HEK293 (cell line): Measurements from ENCODE around the gene RNASEH2A.

Experiments
- CTCF ChIA-PET: fragments of 350-600 bp; formaldehyde crosslinking; extraction: SDS; loops from one replicate; lab custom pipeline; 2021; ENCODE audit warnings: antibody characterized with exemption; lab: Yijun Ruan, JAX
- POLR2A ChIA-PET: fragments of 300-600 bp; formaldehyde crosslinking; extraction: SDS; loops from one replicate; lab custom pipeline; 2020; ENCODE audit warnings: antibody characterized with exemption, inconsistent platforms; lab: Yijun Ruan, JAX
- H3K27ac ChIP-seq: fragments of 200-500 bp; sonication (Bioruptor generic); 2 replicates; pipeline ENCODE4 v1.5.1; 2014; ENCODE audit warnings: low read depth, low read length, control low read depth, inconsistent platforms; ENCODE audit errors: extremely low read depth
- H3K36me3 ChIP-seq, 2 experiments: fragments of 200-500 bp in 1 of 2; sonication (Bioruptor generic) in 1 of 2; 1 replicate in 1 of 2; 2 replicates in 1 of 2; pipeline ENCODE4 v1.5.1; 2014 to 2017; ENCODE audit warnings: inconsistent platforms in 2 of 2, low read length in 2 of 2; ENCODE audit not compliant: control insufficient read depth in 2 of 2, insufficient read depth in 1 of 2
- H3K4me1 ChIP-seq: fragments of 200-500 bp; sonication (Bioruptor generic); 2 replicates; pipeline ENCODE4 v1.5.1; 2014; ENCODE audit warnings: mild to moderate bottlenecking, low read length, inconsistent platforms; ENCODE audit not compliant: control insufficient read depth, insufficient read depth
- H3K4me3 ChIP-seq: 2 replicates; pipeline ENCODE4 v1.5.1; 2011; ENCODE audit warnings: low read depth, mild to moderate bottlenecking, control low read depth, low read length, moderate library complexity
- H3K9me3 ChIP-seq: fragments of 200-500 bp; sonication (Bioruptor generic); 2 replicates; pipeline ENCODE4 v1.5.1; 2014; ENCODE audit warnings: low read depth, low read length, inconsistent platforms; ENCODE audit not compliant: control insufficient read depth, insufficient read depth
- BCL11A ChIP-seq: fragments of 450-650 bp; formaldehyde crosslinking; IDR thresholded peaks from 2 replicates; pipeline ENCODE4 v1.5.1; 2016; ENCODE audit warnings: low read depth, missing biosample characterization, missing genetic modification characterization
- PRDM4 ChIP-seq: fragments of 450-650 bp; formaldehyde crosslinking; IDR thresholded peaks from 2 replicates; pipeline ENCODE4 v1.5.1; 2017; ENCODE audit warnings: missing biosample characterization, missing genetic modification characterization
- TRIM28 ChIP-seq: IDR thresholded peaks from 2 replicates; pipeline ENCODE4 v1.6.1; 2011; ENCODE audit warnings: low read length, control low read depth, borderline replicate concordance
- ZBTB10 ChIP-seq: fragments of 450-650 bp; formaldehyde crosslinking; IDR thresholded peaks from 2 replicates; pipeline ENCODE4 v1.5.1; 2016; ENCODE audit warnings: missing biosample characterization, missing genetic modification characterization
- ZFP3 ChIP-seq: fragments of 450-650 bp; formaldehyde crosslinking; IDR thresholded peaks from 2 replicates; pipeline ENCODE4 v1.5.1; 2016; ENCODE audit warnings: low read depth, missing biosample characterization, missing genetic modification characterization
- ZFP41 ChIP-seq: fragments of 450-650 bp; formaldehyde crosslinking; IDR thresholded peaks from 2 replicates; pipeline ENCODE4 v1.5.1; 2016; ENCODE audit warnings: missing biosample characterization, missing genetic modification characterization, borderline replicate concordance
- ZIC2 ChIP-seq: fragments of 450-650 bp; formaldehyde crosslinking; IDR thresholded peaks from 2 replicates; pipeline ENCODE4 v1.5.1; 2016; ENCODE audit warnings: missing biosample characterization, missing genetic modification characterization
- ZNF239 ChIP-seq: fragments of 450-650 bp; formaldehyde crosslinking; IDR thresholded peaks from 2 replicates; pipeline ENCODE4 v1.5.1; 2016; ENCODE audit warnings: missing biosample characterization, missing genetic modification characterization
- ZNF266 ChIP-seq: fragments of 450-650 bp; formaldehyde crosslinking; IDR thresholded peaks from 2 replicates; pipeline ENCODE4 v1.5.1; 2016; ENCODE audit warnings: missing biosample characterization, missing genetic modification characterization, low read depth
- ZNF394 ChIP-seq: fragments of 450-650 bp; formaldehyde crosslinking; IDR thresholded peaks from 2 replicates; pipeline ENCODE4 v1.5.1; 2016; ENCODE audit warnings: missing biosample characterization, missing genetic modification characterization, mild to moderate bottlenecking, moderate library complexity, borderline replicate concordance
- ZNF426 ChIP-seq: fragments of 450-650 bp; formaldehyde crosslinking; IDR thresholded peaks from 2 replicates; pipeline ENCODE4 v1.5.1; 2017; ENCODE audit warnings: missing biosample characterization, missing genetic modification characterization, mild to moderate bottlenecking, inconsistent platforms, moderate library complexity
- ZNF433 ChIP-seq: fragments of 450-650 bp; formaldehyde crosslinking; IDR thresholded peaks from 2 replicates; pipeline ENCODE4 v1.5.1; 2016; ENCODE audit warnings: missing biosample characterization, missing genetic modification characterization, low read depth
- ZNF449 ChIP-seq: fragments of 450-650 bp; formaldehyde crosslinking; IDR thresholded peaks from 2 replicates; pipeline ENCODE4 v1.5.1; 2017; ENCODE audit warnings: missing biosample characterization, mild to moderate bottlenecking, missing genetic modification characterization, moderate library complexity
- ZNF513 ChIP-seq: fragments of 450-650 bp; IDR thresholded peaks from 2 replicates; pipeline ENCODE4 v1.5.1; 2018; ENCODE audit warnings: missing biosample characterization, missing genetic modification characterization
- ZNF621 ChIP-seq: fragments of 450-650 bp; formaldehyde crosslinking; IDR thresholded peaks from 2 replicates; pipeline ENCODE4 v1.5.1; 2017; ENCODE audit warnings: missing biosample characterization, missing genetic modification characterization
- ZNF639 ChIP-seq: fragments of 450-650 bp; formaldehyde crosslinking; IDR thresholded peaks from 2 replicates; pipeline ENCODE4 v1.5.1; 2016; ENCODE audit warnings: missing biosample characterization, missing genetic modification characterization
- ZNF645 ChIP-seq: fragments of 450-650 bp; formaldehyde crosslinking; IDR thresholded peaks from 2 replicates; pipeline ENCODE4; 2016; ENCODE audit warnings: missing biosample characterization, missing genetic modification characterization
- ZNF692 ChIP-seq: fragments of 450-650 bp; formaldehyde crosslinking; IDR thresholded peaks from 2 replicates; pipeline ENCODE4 v1.5.1; 2016; ENCODE audit warnings: missing biosample characterization, missing genetic modification characterization
- ZNF76 ChIP-seq: fragments of 450-650 bp; formaldehyde crosslinking; IDR thresholded peaks from 2 replicates; pipeline ENCODE4; 2016; ENCODE audit warnings: low read depth, missing biosample characterization, missing genetic modification characterization, borderline replicate concordance
- ZSCAN23 ChIP-seq: fragments of 450-650 bp; formaldehyde crosslinking; IDR thresholded peaks from 2 replicates; pipeline ENCODE4 v1.5.1; 2016; ENCODE audit warnings: missing biosample characterization, missing genetic modification characterization
- ZSCAN4 ChIP-seq: fragments of 450-650 bp; formaldehyde crosslinking; IDR thresholded peaks from 2 replicates; pipeline ENCODE4 v1.5.1; 2017; ENCODE audit warnings: missing biosample characterization, missing genetic modification characterization

Gene RNASEH2A

GRCh38 chr19:12789904-12790619 is 16.3 kb upstream of the RNASEH2A start:
- H3K4me1 ChIP-seq = peaks cover 21% of the 10 kb centered on the region
- POLR2A ChIA-PET = interaction anchor here (1.2 to 3.6 kb wide), 4 partner anchors 11 to 30 kb away, joined by 4 to 28 read pairs (median 18); partner anchors contain the start of genes PRDX2 and THSD8
- CTCF ChIA-PET = interaction anchor here (1.5 to 11.8 kb wide), 5 partner anchors 13 to 30 kb away, joined by 6 to 234 read pairs (median 16); partner anchors contain the start of gene HOOK2
- peak overlapping the region; percentile 30 for H3K4me3 ChIP-seq
- H3K36me3 ChIP-seq = no peaks in the 10 kb centered on the region; a peak in 1 of 3 replicates
- no peak overlapping the region; the same call in 1 of the 2 replicates for H3K27ac ChIP-seq
- H3K9me3 ChIP-seq = no peaks in the 10 kb centered on the region
- TF ChIP-seq ZNF426 = no peak
- TF ChIP-seq PRDM4 = no peak
- peak; percentile 90 for TF ChIP-seq ZBTB10 (tag by site-specific recombination)
- TF ChIP-seq ZNF449 (tag by site-specific recombination) = peak; percentile 95
- no peak; the same call in 1 of the 2 replicates for TF ChIP-seq ZFP3 (tag by site-specific recombination)
- no peak for TF ChIP-seq ZNF433
- TF ChIP-seq ZNF513 (tag by site-specific recombination) = no peak
- TF ChIP-seq ZFP41 = no peak
- peak; percentile 62; the same call in 1 of the 2 replicates for TF ChIP-seq ZNF639 (tag by site-specific recombination)
- TF ChIP-seq ZNF239 (tag by site-specific recombination) = no peak
- TF ChIP-seq TRIM28 = no peak
- TF ChIP-seq ZSCAN4 = no peak
- TF ChIP-seq ZSCAN23 = 0 out of 2 replicates have a peak, but pooled peaks have one; percentile 29
- TF ChIP-seq ZNF621 = no peak
- 0 out of 2 replicates have a peak, but pooled peaks have one; percentile 5 for TF ChIP-seq BCL11A (tag by site-specific recombination)
- peak; percentile 67; the same call in 1 of the 2 replicates for TF ChIP-seq ZNF394 (tag by site-specific recombination)
- TF ChIP-seq ZNF266 (tag by site-specific recombination) = no peak
- peak; percentile 83 for TF ChIP-seq ZNF692 (tag by site-specific recombination)
- TF ChIP-seq ZNF645 (tag by site-specific recombination) = no peak
- TF ChIP-seq ZNF76 (tag by site-specific recombination) = peak; percentile 74
- TF ChIP-seq ZIC2 (tag by site-specific recombination) = peak; percentile 86
